GM18873 (cell line): ENCODE results near the gene IL11.
A peak's percentile ranks its signal among the peaks of the same experiment; 100 is the strongest.

Experiments used
- ATAC-seq: cut with Tn5 transposase; IDR thresholded peaks from one replicate; pipeline ENCODE4 v1.9.1; 2021; ENCODE audit warnings: mild to moderate bottlenecking, moderate library complexity, moderate number of reproducible peaks; ENCODE audit not compliant: unreplicated experiment, low FRiP score

IL11 gene

DNA sequence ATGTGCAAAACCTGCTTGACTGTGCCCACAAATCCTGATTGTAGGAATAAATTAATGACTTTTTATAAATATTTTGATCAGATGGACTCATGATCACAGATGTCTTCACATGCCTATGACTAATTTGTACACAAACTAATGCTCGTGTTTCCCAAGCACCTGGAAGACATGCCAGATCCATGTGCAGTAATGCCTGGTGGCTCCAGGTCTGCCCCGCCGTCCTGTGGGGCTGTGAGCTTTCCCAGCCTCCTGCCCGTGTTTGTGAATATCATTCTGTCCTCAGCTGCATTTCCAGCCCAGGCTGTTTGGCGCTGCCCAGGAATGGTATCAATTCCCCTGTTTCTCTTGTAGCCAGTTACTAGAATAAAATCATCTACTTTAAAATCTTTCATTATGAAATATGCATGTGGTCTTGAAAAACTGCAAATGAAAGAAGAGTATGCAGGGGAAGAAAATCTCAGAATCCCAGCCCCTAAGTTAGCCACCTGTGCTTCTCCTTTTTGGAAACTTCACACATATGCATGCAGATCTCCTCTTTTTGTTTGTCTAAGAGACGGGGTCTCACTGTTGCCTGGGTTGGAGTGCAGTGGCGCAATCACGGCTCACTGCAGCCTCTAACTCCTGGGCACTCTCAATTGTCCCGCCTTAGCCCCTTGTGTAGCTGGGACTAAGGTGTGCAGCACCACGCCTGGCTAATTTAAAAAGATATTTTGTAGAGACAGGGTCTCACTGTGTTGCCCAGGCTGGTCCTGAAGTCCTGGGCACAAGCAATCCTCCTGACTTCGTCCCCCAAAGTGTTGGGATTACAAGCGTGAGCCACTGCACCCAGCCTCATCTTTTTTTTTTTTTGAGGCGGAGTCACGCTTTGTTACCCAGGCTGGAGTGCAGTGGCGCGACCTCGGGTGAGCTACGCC is 21.7 kb upstream of the IL11 start:
- ATAC-seq: no peak

DNA sequence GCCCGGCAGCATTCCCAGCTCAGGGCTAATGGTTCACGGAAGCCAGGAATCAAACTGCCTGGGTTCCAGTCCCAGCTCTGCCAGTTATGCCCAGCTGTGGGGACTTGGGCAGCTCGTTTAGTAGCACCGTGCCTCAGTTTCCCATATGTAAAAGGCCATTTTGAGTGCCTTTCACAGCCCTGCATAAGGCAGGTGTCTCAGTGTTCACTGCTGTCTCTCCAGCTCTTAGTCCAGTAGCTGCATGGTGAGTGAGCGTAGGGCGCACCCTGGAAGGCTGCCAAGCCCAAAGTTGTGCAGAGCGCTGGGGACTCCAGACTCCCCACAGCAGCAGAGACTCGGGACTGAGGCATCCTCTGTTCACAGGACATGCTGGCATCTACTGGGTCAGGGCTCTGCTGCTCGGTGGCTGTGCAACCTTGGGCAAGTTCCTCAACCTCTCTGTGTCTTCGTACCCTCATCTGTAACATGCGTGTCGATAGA is 21.0 kb upstream of the IL11 start:
- ATAC-seq: no peak

DNA sequence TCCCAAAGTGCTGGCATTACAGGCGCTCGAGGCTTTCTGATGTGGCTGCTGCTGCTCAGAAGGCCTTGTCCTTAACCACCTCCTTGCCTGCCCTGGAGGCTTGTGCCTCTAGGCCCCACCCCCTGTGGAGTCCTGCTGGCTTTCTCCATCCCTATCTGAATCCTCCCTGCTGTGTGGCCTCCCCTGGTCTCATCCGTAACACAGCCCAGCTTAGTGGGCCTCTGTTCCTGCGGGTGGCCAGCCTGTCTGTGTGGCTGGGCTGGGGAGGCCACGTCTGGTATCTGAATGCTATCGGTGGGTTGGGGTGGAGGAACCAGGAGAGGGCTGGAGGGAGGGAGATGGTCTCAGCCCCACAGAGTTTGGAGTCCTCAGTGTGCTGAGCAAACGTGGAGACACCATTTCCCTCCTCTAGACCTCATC is 20.2 kb upstream of the IL11 start:
- no peak for ATAC-seq

DNA sequence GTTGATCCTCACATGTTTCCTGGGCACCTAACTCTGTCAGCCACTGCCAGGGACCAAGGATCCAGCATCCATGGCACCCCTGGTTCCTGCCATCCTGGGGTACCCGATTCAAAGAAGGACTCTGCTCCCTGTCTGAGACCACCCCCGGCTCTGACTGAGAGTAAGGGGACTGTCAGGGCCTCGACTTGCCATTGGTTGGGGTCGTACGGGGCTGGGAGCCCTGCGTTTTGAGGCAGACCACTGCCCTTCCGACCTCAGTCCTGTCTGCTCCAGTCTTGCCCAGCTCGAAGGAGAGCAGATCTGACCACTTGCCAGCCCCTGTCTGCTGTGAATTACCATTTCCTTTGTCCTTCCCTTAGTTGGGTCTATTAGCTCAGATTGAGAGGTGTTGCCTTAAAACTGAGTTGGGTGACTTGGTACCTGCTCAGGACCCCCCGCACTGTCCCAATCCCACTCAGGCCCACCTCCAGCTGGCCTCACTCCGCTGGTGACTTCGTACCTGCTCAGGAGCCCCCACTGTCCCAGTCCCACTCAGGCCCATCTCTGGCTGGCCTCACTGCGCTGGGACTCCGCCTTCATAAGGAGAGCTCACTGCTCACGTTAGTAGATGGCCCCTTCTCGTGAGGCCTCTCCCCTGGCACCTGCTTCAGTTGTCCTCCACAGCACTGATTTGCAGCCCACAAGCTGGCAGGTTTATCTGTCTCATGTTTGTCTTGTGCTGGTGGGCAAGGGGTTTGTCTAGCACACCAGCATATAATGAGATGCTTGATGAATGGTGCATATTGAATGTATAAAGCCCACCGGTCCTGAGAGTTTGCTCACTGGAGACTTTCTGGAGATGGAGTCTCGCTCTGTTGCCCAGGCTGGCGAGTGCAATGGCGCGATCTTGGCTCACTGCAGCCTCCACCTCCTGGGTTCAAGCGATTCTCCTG is 19.4 kb upstream of the IL11 start:
- no peak for ATAC-seq

DNA sequence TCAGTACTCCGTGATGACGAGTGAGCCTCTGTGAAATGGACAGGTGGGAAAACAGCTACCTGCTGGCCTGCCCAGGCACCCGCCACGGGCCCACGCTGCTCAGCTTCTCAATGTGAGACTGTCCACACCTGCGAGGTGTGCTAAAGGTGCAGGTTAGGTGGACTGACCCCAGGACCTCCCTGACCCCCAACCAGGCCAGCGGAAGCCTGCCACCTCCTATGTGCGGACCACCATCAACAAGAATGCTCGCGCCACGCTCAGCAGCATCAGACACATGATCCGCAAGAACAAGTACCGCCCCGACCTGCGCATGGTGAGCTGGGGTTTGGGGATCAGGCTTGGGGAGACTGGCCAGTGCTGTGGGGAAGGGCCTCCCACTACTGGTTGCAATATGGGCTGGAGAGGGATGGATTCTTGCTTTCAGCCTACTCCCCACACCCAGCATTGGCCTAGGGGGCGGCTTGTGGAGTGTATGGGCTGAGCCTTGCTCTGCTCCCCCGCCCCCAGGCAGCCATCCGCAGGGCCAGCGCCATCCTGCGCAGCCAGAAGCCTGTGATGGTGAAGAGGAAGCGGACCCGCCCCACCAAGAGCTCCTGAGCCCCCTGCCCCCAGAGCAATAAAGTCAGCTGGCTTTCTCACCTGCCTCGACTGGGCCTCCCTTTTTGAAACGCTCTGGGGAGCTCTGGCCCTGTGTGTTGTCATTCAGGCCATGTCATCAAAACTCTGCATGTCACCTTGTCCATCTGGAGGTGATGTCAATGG is 17.7 kb upstream of the IL11 start:
- ATAC-seq: no peak

DNA sequence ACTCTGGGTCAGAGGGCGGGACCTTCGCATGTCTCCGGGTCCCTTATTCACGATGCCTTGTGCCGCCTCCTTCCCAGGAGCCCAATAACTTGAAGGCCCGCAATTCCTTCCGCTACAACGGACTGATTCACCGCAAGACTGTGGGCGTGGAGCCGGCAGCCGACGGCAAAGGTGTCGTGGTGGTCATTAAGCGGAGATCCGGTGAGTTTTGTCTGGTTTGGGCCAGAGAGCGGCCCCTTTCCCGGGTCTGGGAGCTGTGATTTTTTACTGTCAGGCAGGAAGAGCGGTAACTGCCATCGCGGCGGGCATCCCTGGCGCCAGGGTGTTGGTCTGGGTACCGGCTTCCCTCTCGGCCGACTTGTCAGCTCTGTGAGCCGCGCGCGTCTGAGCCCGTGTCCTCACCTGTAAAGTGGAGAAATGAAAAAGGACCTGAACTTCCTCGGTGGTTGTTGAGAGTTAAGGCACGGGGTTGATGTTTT is 16.3 kb upstream of the IL11 start:
- no peak for ATAC-seq

DNA sequence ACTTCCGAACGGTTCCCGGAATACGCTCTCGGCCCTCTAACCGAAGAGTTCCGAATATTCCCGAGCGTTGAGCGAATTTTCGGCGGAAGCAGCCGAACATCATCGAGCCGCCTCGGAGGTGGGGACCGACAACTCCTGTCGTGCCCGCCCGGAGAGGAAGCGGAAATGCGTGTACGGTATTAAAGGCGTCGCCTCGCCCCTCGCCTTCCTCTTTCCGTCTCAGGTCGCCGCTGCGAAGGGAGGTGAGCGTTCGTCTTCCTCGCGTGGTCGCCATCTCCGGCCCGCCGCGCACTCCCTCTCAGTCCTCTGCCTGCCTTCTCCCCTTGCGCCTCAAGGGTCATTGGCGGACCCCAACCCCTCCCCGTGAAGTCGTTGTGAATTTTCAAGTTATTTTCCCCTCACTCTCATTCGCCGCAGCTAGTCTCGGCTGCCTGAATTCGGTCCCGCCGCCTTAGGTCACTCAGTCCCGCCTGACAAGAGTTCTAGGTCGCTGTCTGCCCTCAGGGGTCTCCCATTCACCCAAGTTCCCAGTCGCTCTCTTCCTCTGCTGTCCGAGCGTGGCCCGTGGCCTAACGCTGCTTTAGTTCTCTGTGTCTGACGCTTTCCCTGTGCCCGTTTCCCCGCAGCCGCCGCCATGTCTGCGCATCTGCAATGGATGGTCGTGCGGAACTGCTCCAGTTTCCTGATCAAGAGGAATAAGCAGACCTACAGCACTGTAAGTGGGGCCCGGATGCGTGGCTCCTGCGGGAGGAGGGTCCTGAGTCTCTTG is 15.6 kb upstream of the IL11 start, which contains the start of gene RPL28:
RPL28 (plus strand) TSS at position 209 of the 769 bp plus-strand sequence; CDS start at position 635, 426 bp downstream.
- ATAC-seq: peak; percentile 66

DNA sequence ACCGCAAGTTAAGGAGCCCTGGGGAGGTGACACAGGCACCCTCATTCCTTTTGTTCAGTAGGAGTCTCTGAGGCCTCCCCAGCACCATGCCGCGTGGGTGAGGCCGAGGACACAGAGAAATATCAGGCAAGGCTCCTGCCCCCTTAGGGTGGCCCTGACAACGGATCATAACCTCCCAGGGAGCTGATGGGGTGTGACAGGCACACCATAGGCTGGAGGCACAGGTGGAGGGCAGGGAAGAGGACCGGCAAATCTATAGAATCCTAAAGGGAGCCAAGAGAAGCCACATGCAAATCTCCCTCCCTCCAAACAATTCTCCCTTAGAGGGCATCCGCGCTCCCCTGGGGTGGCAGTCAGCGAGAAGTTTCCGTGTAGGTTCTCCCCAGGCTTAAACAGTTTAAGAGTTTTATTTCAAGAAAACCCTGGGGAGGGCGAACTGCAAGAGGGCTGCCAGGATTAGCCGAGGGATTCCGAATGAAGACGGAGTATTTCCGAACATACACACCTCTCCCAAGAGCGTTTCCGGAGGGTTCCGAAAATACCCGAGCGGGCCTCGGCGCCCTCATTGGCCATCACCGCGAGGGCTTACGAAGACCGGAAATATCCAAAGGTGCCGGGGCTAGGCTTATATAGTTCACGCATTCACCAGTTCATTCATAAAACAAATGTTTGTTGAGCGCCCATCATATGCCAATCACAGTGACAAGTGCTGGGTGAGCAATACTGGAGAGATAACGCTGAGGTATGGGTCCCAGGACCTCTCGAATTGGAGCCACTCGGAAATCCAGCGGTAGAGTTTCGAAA is 14.9 kb upstream of the IL11 start:
- peak; percentile 52 for ATAC-seq

DNA sequence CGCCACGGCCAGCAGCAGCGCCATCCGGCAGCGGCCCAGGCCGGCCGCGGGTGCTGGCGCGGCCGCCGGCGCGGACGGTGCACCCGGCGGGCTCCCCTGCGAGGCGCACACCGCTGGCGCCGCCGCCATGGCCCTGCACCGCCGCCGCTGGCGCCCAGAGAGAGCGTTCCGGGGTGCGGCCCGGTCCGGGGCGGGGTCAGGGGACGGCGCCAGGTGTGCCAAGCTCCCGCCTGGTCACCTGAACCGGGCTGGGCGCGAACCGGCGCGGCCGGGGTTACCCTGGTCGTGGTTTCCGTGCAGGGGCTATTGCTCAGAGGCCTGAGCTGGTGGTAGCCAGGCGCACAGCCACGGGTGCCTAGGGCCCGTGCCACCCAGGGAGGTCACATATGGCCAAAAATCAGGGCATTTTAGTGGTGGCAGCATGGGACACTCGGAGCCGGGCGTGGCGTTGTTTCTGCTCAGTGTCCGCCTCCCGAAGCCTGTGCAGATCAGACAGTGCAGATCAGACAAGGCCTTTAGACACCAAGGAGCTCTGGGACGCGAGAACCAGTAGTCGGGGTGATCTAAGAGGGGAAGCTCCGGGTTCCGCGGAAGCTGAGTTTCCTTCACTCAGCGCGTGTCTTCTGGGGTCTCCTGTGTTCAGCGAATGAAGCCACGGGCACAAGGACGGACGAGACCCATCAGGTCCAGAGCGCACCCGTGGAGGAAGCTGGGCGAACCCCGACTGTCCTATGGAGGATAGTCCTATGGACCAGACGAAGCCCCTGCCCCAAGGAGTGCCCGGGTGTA is 14.1 kb upstream of the IL11 start, which contains the start of gene TMEM238:
TMEM238 (minus strand) TSS at position 162 of the 789 bp plus-strand sequence; CDS start at position 129, 33 bp downstream.
- no peak for ATAC-seq

DNA sequence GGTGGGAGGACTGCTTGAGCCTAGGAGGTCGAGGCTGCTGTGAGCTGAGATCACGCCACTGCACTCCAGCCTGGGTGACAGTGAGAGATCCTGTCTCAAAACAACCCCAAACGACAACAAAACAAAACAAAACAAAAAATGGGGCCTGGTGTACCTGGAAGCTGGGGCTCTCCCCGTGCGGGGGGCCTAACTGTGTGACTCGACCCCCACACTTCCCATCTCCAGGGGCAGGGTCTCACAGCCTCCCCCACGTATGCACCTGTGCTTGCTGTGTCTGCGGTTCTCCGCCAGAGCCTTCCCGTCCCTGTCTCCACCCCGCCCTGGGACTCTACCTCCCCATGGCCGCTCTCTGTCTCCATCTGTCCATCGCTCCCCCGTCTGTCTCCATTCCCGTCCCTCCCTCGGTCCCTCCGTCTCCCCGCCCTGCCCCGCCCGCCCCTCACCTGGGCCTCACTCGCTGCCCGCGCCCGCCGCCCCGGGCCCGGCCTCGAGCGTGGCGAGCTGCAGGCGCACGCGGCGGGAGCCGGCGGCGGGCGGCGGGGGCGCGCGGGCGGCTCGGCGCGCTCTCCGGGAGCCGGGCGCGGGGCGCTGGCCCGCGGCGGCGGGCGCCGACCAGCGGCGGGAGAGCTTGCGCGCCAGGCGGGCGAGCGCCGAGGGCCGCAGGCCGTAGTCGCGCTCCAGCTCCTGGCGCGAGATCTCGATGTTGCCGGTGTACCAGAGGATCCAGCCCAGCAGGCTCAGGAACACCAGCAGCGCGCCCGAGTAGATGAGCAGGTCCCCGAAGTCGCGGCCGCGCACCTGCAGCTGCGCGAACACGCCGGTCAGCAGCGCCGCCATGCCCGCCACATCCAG is 13.2 kb upstream of the IL11 start:
- ATAC-seq: no peak

DNA sequence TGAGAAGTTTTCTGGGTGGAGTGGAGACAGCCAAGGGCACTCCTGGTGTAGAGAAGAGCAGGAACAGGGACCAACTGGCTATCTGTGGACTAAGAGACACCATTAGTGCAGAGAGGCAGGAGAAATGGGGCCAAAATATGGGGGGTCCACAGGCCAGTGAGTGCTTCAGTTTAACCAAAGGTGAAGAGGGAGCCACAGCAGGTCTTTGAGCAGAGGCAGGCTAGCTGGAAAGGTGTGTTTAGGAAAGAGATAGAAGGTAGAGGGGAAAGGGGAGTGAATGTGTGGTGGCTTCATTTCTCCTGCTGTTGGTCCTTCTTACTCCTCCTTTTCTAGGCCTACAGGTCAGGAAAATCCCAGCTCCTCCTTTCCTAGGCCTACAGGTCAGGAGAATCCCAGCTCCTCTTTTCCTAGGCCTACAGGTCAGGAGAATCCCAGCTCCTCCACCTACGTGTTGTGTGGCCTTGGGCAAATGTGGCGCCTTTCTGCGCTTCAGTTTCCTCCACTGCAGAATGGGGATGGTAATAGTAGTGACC is 12.3 kb upstream of the IL11 start:
- no peak for ATAC-seq

DNA sequence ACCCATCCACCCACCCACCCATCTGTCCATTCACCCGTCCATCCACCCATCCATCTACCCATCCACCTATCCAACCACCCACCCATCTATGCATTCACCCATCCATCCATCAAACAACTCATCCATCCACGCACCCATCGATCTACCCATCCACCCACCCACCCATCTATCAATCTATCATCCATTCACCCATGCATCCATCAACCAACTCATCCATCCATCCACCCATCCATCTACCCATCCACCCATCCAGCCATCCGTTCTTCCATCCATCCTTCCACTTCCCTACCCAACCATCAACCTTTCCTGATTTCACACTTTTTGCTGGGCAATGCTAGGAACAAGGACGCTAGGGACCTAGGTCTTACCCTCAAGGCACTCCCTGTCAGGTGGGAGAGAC is 11.8 kb upstream of the IL11 start:
- no peak for ATAC-seq

DNA sequence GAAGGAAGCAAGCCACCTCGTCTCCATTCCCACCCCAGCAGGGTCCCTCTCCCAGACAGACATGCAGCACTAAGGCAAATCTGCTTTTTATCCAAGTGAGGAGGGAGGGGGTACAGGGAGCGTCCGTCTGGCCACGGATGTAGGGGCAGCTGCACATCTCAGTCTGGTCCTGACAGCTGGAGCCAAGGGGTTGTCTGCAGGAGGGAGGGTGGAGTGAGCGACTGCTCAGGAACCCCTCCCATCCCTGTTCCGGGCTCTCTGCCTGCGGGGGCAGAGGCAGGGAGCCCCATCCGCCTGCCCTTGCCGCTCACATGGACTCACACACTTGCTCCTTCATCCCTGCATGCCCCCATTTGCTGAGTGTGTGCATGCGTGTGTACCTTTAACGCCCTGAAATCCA is 8.9 kb upstream of the IL11 start:
- ATAC-seq: no peak

DNA sequence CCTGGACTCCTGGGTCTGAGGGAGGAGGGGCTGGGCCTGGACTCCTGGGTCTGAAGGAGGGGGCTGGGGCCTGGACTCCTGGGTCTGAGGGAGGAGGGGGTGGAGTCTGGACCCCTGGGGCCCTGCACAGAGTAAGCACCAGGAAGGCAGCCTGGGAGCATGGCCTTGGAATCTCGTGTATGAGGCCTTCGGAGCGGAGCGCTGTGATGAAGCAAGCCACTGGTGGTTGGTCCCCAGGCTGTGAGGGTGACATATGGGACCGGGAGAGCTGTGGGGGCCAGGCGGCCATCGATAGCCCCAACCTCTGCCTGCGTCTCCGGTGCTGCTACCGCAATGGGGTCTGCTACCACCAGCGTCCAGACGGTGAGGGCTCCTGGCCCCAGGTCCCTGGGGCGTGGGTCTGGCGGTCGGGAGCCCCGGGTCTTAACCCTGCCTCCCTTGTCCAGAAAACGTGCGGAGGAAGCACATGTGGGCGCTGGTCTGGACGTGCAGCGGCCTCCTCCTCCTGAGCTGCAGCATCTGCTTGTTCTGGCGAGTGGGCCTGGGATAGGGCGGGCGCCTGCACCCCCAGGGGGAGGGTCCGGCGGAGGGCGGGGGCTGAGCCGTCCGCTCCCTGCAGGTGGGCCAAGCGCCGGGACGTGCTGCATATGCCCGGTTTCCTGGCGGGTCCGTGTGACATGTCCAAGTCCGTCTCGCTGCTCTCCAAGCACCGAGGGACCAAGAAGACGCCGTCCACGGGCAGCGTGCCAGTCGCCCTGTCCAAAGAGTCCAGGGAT is 7.3 kb upstream of the IL11 start:
- no peak for ATAC-seq

DNA sequence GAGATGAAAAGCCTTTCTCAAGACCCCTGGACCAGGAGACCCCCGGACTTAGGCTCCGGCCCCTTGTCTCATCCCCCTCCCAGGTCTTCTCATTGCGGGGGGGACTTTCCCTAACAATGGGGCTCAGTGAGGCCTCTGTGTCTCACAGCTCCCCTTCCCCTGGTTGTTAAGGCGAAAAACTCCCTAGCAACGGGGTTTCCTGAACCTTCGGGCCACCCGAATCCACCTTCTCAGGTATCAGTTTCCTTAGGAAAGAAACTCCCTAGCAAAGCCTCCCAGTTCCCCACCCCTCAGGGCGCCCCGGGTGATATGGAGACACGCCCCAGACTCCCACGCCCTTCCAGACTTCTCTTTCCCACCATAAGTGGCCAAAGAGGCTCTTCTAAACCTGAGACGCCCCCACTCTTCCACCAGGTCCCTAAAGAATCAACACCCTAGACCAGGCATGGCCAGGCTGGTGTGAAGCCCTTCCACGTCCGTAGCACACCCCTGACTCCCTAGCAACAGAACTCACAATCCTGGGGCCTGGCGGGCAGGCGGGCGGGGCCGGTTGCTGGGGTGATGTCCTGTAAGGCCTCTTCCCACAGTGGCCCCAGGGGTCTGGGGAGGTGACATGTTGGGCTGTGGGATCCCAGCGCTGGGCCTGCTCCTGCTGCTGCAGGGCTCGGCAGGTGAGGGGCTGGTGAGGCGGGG is 6.1 kb upstream of the IL11 start, which contains the start of gene TMEM190:
TMEM190 (plus strand) TSS at position 586 of the 693 bp plus-strand sequence; CDS start at position 614, 28 bp downstream.
- ATAC-seq: no peak
